UCSD-AML1 (cell line): ENCODE data around the gene DLST.

ENCODE experiments used
- DNase-seq: peaks from one replicate; lab custom pipeline; 2025; ENCODE audit not compliant: unreplicated experiment; lab: John Stamatoyannopoulos, UW

DLST gene

DNA sequence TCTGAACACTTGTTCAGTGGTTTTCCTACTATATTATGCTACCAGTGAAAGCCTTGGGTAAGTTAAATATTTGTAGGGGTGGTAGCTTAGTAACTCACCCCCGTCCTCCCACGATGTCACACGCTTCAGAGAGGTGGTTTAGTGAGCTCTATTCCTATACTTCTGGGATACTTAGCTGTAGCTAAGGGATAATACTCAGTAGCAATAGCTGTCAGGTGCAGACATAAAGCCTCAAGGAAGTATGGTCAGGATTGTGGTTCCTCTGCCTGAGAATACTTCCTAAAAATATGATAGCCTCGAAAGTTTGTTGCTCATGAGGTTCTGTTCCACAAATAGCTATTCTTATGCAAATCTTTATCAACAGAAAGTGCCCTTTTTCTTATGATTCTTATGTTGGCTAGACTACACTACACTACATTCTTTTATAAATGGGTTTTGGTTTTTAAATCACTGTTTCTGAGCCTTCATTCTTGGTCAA is 11.9 kb downstream of the DLST start:
- DNase-seq, result no peak

DNA sequence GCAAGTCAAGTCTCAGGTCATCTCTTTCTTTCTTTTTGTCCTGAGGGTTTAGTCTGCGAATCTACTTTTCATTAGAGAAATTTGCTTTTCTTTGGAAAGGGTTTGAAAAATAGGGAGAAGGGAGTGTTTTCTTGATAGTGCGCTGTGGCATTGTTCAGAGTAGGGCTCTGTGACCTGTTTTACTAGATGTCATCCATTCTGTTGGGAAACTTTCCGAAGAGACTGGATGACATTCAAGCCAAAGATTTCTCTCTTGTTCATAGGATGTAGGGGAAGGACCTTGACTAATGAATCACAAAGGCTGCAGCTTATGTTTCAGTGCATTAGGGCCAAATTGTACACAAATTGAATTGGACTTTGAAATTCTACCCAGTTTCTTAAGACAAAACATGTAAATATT is 14.7 kb downstream of the DLST start:
- DNase-seq, result no peak

- no peak for DNase-seq
These were observed 15.9 kb downstream of the DLST start for GRCh38 chr14:74897642-74898041.

- no peak for DNase-seq
These were observed 16.4 kb downstream of the DLST start for GRCh38 chr14:74898083-74898482.

GRCh38 chr14:74898694-74899093 is 17.0 kb downstream of the DLST start:
- DNase-seq, result no peak

DNA sequence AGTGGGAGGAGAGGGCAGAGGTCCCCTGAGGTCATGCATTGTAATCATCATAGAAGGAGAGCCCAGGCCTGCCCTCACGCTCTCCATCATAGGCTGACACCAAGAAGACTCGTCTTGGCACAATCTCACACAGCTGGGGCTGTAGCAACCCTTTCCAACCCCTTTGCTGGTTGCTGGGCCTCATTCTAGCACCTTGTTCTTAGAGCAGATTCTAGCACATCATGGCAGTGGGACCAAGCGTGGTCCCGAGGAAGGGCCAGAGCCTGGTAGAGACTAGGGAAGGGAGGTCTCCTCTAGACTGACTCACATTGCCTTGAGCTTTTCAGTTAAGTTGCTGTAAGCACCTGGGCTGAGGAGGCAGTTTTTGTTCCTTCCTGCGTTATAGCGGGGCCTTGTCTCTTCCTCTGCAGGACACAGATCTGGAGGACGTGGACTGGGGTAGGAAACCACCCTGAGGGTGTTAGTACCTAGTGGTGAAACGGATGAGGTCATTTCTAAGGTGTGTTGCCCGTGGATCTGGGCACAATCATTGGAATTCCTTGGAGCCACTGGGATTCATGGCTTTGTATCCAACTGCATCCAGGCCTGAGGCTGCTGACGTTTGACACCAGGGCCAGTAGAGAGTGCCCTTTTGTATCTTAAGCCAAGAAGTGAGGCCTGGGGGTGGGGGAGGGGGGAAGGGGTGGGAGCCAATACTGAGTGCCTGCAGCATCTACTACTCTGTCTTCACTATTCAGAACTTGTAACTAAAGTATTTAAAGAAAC is 21.4 kb downstream of the DLST start:
- DNase-seq, result no peak

GRCh38 chr14:74904635-74905503 is 23.2 kb downstream of the DLST start:
- DNase-seq, result no peak

DNA sequence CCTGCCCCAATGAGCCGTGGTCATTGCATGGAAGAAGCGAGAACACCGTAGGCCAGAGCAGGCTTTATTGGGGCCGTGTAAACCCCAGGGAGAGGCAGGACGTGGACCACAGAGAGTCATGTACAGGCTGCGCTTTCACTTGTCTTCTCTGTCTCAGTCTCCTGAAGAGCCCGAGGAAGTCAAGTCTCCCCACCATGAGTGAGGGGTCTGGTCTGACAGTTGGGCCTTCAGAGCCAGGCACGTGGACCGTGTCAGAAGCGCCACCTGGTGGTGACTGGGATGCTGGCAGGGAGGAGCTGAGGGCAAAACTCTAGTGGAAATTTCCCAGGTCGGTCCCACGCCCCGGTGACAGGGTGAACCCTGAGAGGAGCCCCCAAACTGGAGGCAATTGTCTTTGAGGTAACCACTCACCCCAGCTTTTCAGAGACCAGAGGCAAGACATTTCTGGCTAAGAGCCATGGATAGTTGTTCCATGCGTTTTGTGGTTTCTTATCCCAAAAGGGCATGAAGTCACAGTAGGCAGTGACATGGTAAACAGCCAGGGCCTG is 24.0 kb downstream of the DLST start:
- DNase-seq, result peak; percentile 70

GRCh38 chr14:74906925-74907521 is 25.3 kb downstream of the DLST start:
- DNase-seq, result no peak

DNA sequence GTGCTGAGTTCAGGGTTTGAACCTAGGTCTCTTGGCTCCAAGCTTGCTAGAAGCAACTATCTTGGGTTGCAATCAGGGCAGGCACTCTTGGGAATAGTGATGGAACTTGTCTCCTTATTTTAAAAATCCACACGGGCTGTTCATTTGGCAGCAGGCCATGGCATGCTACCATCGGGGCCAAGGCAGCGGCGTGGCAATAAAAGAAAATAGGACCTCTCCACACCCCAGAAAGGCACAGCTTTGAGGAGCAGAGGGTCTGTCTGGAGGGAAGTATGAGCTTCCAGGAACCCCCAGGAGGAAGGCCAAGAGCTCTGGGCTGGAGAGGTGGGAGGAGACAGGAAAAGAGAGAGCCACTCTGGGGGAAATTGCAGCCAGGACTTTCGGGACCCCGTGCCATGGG is 26.0 kb downstream of the DLST start:
- no peak for DNase-seq

DNA sequence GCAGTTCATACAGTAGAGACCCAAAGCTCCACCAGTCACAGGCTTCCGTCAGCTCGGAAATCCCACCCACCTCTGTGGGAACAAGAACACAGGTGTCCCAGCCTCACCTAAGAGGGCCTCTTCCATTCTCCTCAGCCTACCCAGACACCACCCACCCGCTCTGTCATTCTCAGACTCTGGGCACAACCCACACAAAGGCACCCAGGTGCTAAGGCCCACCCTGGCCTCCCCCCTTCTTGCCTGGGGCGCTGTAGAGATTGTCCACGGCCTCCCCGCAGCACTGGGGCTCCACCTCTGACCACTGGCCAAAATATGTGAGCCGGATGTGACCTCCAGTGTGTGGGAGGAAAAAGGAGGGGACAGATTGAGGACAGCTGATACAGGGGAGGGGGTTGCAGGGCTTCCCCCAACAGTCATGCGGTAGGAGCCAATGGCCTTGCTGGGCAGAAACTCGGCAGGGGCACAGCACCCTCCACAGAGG is 27.2 kb downstream of the DLST start:
- no peak for DNase-seq

- no peak for DNase-seq
These were observed 27.8 kb downstream of the DLST start for GRCh38 chr14:74909501-74909900.

DNA sequence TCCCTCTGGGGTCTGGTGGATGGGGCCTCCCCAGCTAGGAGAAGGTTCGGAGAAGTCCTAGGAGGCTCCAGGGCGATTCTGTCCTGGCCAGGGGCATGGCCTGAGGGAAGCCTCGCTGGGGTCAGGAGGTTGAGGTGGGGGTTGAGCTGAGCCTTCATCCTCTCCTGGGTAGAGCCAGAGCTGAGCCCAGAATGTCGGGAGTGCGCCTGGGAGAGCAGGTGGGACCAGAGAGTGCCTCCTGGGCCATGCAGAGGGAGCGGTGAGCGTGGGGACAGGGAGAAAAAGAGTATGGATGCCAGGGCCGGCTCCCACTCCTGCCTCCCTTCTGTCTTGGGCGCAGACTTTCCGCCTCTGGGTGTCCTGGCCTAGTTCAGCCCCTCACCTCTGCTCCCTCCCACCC is 28.2 kb downstream of the DLST start:
- DNase-seq, result no peak

DNA sequence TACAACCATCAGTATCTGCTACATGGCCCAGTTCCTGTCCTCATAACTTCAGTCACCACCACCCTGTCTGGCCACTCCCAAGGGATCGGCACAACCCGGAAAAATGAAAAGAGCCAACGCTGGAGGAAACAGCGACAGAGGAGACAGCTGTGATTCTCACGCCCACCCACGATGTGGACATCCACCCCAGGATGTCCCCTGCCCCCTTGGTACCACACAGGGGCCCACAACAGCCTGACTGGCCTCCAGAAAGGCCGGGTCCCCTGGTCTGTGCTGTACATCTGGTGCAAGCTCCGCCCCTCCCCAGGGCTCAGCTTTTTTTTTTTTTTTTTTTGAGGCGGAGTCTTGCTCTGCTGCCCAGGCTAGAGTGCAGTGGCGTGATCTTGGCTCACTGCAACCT is 28.8 kb downstream of the DLST start:
- DNase-seq, result no peak

DNA sequence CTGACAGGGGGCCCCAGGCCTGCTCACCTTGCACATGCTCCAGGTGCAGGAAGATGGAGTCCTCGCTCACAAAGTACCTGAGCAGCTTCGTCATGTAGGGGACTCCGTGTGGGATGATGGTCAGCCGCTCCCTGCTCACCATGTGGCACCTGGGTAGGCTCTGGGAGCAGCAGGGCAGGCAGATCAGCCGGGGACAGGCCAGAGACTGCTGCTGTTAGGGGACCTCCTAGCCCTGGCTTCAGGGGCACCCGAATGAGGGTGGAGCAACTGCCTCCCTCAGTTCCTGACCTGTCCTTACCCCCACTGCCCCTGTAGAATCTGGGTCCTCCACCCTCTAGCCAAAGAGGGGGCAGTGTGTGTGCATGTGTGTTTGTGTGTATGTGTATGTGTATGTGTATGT is 29.5 kb downstream of the DLST start:
- no peak for DNase-seq

GRCh38 chr14:74911704-74912103 is 30.0 kb downstream of the DLST start:
- no peak for DNase-seq

GRCh38 chr14:74912111-74912510 is 30.4 kb downstream of the DLST start:
- DNase-seq, result no peak

DNA sequence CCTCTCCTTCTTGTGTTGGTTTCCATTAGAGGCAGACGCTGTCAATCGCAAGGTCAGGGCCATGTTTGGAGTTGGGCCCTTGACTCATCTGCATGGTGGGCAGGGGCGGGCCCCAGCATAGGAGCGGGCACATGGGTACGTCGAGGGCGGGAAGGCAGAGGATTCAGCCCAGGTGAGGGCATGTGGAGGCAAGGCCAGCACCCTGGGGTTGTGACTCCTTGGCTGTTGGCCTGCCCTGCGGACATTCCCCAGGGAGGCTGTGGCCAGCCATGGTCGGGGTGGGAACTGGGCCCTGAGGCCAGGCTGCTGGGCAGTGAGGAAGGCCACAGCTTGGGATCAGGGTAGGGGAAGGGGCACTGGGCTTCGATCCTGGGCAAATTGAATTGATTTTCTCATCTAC is 31.1 kb downstream of the DLST start:
- no peak for DNase-seq

DNA sequence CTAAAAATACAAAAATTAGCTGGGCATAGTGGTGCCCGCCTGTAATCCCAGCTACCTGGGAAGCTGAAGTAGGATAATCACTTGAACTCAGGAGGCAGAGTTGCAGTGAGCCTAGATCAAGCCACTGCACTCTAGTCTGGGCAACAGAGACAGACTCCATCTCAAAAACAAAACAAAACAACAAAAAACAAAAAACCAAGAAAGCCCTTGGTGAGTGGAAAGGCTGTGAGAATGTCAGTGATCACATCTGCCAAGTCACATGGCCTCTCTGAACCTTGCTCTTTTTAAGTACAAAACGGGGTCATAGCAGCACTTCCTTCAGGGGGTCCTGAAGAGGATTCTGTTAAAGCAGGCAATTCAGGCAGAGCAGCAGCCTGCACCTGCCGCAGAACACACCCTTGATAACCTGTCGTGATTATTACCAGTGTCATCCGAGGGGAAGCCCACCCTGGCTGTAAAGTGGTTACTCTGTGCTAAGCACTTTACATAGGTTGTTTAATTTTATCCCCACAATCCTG is 31.7 kb downstream of the DLST start:
- no peak for DNase-seq

GRCh38 chr14:74913986-74914573 is 32.4 kb downstream of the DLST start:
- peak; percentile 63 for DNase-seq

DNA sequence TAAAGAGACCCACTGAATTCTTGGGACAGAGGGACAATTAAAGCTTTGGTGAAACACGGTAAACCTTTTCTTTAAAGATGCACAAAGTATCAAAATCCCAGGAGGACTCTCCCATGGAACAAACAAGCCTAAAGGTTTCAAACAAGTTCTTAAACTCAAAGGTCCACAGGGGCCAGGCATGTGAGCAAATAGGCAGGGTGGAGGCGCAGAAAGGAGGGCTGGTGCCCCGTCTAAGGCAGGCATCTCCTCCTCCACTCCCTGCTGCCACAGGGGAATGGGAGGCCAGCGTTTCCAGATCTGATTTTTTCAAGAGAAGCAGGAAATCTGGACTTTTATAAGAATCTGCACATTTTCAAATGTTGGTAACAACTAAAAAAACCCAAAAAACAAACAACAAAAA is 33.7 kb downstream of the DLST start:
- DNase-seq, result no peak
